GM19395 (cell line): ENCODE measurements around the gene COL26A1.
"Not testable (repeated sequence)": the region's sequence is repeated elsewhere in the genome, so short reads cannot be mapped to it uniquely, and the experiment has no call there.

ENCODE experiments used
- ATAC-seq: cut with Tn5 transposase; IDR thresholded peaks from one replicate; pipeline ENCODE4 v1.9.1; 2021; ENCODE audit warnings: mild to moderate bottlenecking, moderate library complexity; ENCODE audit not compliant: unreplicated experiment

Gene COL26A1

GRCh38 chr7:101589976-101590662 is 227.4 kb downstream of the COL26A1 start:
- no peak for ATAC-seq

GRCh38 chr7:101590663-101591435 is 228.2 kb downstream of the COL26A1 start:
- no peak for ATAC-seq

GRCh38 chr7:101591504-101591903 is 228.8 kb downstream of the COL26A1 start:
- ATAC-seq, result no peak

- ATAC-seq, result no peak
These were observed 230.9 kb downstream of the COL26A1 start for GRCh38 chr7:101593556-101593955.

GRCh38 chr7:101594790-101595189 is 232.1 kb downstream of the COL26A1 start:
- ATAC-seq, result no peak

GRCh38 chr7:101595246-101595645 is 232.6 kb downstream of the COL26A1 start:
- no peak for ATAC-seq

- ATAC-seq, result no peak
These were observed 233.3 kb downstream of the COL26A1 start for GRCh38 chr7:101595766-101596537.

- ATAC-seq, result no peak
These were observed 234.2 kb downstream of the COL26A1 start for GRCh38 chr7:101596898-101597297.

- ATAC-seq, result no peak
These were observed 235.3 kb downstream of the COL26A1 start for GRCh38 chr7:101597941-101598340.

GRCh38 chr7:101598422-101598985 is 235.8 kb downstream of the COL26A1 start:
- ATAC-seq, result no peak

GRCh38 chr7:101598986-101599771 is 236.5 kb downstream of the COL26A1 start:
- no peak for ATAC-seq

- no peak for ATAC-seq
These were observed 237.1 kb downstream of the COL26A1 start for GRCh38 chr7:101599787-101600186.

- ATAC-seq, result no peak
These were observed 239.4 kb downstream of the COL26A1 start for GRCh38 chr7:101602082-101602481.

GRCh38 chr7:101602484-101603241 is 240.0 kb downstream of the COL26A1 start:
- ATAC-seq, result no peak

GRCh38 chr7:101604331-101604933 is 241.8 kb downstream of the COL26A1 start:
- no peak for ATAC-seq

GRCh38 chr7:101604934-101605332 is 242.3 kb downstream of the COL26A1 start:
- ATAC-seq, result not testable (repeated sequence)

GRCh38 chr7:101605611-101606497 is 243.2 kb downstream of the COL26A1 start:
- ATAC-seq, result no peak

- no peak for ATAC-seq
These were observed 243.8 kb downstream of the COL26A1 start for GRCh38 chr7:101606498-101606923.
